OCI-LY1 (cell line): Measurements from ENCODE around the gene NLE1.

ENCODE experiments used
- H2AFZ ChIP-seq: fragments of 200-600 bp; sonication (generic), shearing (Covaris generic); 2 replicates; pipeline ENCODE4 v1.6.0; 2014; ENCODE audit warnings: antibody characterized with exemption, mild to moderate bottlenecking, low read length
- H3F3A ChIP-seq: fragments of 200-600 bp; sonication (generic), shearing (Covaris generic); 2 replicates; pipeline ENCODE4 v1.6.0; 2014; ENCODE audit warnings: mild to moderate bottlenecking, antibody characterized with exemption, low read length, moderate library complexity; ENCODE audit not compliant: insufficient read depth
- H3K27ac ChIP-seq: fragments of 200-600 bp; sonication (generic); 2 replicates; pipeline ENCODE4 v1.5.1; 2014; ENCODE audit warnings: low read length, mixed run types, mild to moderate bottlenecking, low read depth; ENCODE audit not compliant: poor library complexity, severe bottlenecking
- H3K27me3 ChIP-seq: fragments of 200-600 bp; sonication (generic); 2 replicates; pipeline ENCODE4 v1.6.0; 2014; ENCODE audit warnings: antibody characterized with exemption, mild to moderate bottlenecking, low read length, moderate library complexity; ENCODE audit not compliant: insufficient read depth
- H3K36me3 ChIP-seq: fragments of 200-600 bp; sonication (generic); 2 replicates; pipeline ENCODE4 v1.6.1; 2014; ENCODE audit warnings: mild to moderate bottlenecking, antibody characterized with exemption, low read length, moderate library complexity, mixed read lengths; ENCODE audit not compliant: insufficient read depth
- H3K4me1 ChIP-seq: fragments of 200-600 bp; sonication (generic); 2 replicates; pipeline ENCODE4 v1.5.1; 2014; ENCODE audit warnings: mild to moderate bottlenecking, low read length, moderate library complexity; ENCODE audit not compliant: insufficient read depth, severe bottlenecking
- H3K4me2 ChIP-seq: fragments of 200-600 bp; sonication (generic), shearing (Covaris generic); 2 replicates; pipeline ENCODE4 v1.6.1; 2014; ENCODE audit warnings: low read length
- H3K4me3 ChIP-seq: fragments of 200-600 bp; sonication (generic); 2 replicates; pipeline ENCODE4 v1.5.1; 2014; ENCODE audit warnings: low read length, low read depth, mild to moderate bottlenecking, mixed read lengths; ENCODE audit not compliant: poor library complexity, severe bottlenecking
- H3K79me2 ChIP-seq: fragments of 200-600 bp; shearing (Covaris generic); 2 replicates; pipeline ENCODE4 v1.6.1; 2016; ENCODE audit warnings: mixed run types, low read length, mixed read lengths; ENCODE audit not compliant: insufficient read depth
- H3K9ac ChIP-seq: fragments of 200-600 bp; sonication (generic), shearing (Covaris generic); 2 replicates; pipeline ENCODE4 v1.6.1; 2014; ENCODE audit warnings: mild to moderate bottlenecking, low read length, mixed read lengths
- H3K9me2 ChIP-seq: fragments of 200-600 bp; sonication (generic), shearing (Covaris generic); 2 replicates; pipeline ENCODE4 v1.6.1; 2014; ENCODE audit warnings: low read depth, mild to moderate bottlenecking, low read length, mixed read lengths
- H3K9me3 ChIP-seq: fragments of 200-600 bp; shearing (Covaris generic); 2 replicates; pipeline ENCODE4 v1.6.1; 2014; ENCODE audit warnings: low read length, mixed read lengths
- H4K20me1 ChIP-seq: fragments of 200-600 bp; sonication (generic), shearing (Covaris generic); 2 replicates; pipeline ENCODE4 v1.6.0; 2016; ENCODE audit warnings: mild to moderate bottlenecking, low read length; ENCODE audit not compliant: insufficient read depth
- CTCF ChIP-seq: fragments of 200-600 bp; sonication (generic), shearing (Covaris generic); IDR thresholded peaks from 2 replicates; pipeline ENCODE4 v1.5.1; 2017; ENCODE audit warnings: mild to moderate bottlenecking, antibody characterized with exemption, low read length, moderate library complexity, mixed read lengths
- EZH2 ChIP-seq: fragments of 200-600 bp; sonication (generic), shearing (Covaris generic); IDR thresholded peaks from 2 replicates; pipeline ENCODE4 v1.8.0; 2017; ENCODE audit warnings: borderline replicate concordance, mixed run types, mild to moderate bottlenecking, antibody characterized with exemption, low read length, moderate library complexity, mixed read lengths

Gene NLE1

GRCh38 chr17:35086931-35087573, 55.1 kb downstream of the NLE1 start:
- Histone ChIP-seq H2AFZ (no peak overlapping the region), H3K4me1 (peaks cover 25% of the 10 kb centered on the region), H3K4me3 (no peak overlapping the region)

GRCh38 chr17:35086164-35086563, 55.9 kb downstream of the NLE1 start:
- Histone ChIP-seq H3K36me3 (no peaks in the 10 kb centered on the region), H3K4me1 (peaks cover 25% of the 10 kb centered on the region), H3K9ac (no peak overlapping the region), H3K9me2 (no peaks in the 10 kb centered on the region), H3K27ac (no peak overlapping the region), H3K9me3 (no peaks in the 10 kb centered on the region), H3K79me2 (no peaks in the 10 kb centered on the region), H3K4me3 (no peak overlapping the region), H4K20me1 (no peaks in the 10 kb centered on the region), H3K27me3 (no peaks in the 10 kb centered on the region), H2AFZ (no peak overlapping the region), H3K4me2 (no peak overlapping the region), H3F3A (no peaks in the 10 kb centered on the region)
- TF ChIP-seq CTCF = no peak
- TF ChIP-seq EZH2 = no peak

More at GRCh38 chr17:35086931-35087573, 55.1 kb downstream of the NLE1 start:
- H3K36me3 ChIP-seq = no peaks in the 10 kb centered on the region
- no peaks in the 10 kb centered on the region for H3K9me2 ChIP-seq
- no peaks in the 10 kb centered on the region for H3K9me3 ChIP-seq
- no peaks in the 10 kb centered on the region for H3F3A ChIP-seq
- H3K27ac ChIP-seq = no peak overlapping the region
- H4K20me1 ChIP-seq = no peaks in the 10 kb centered on the region
- H3K79me2 ChIP-seq = no peaks in the 10 kb centered on the region
- no peak for TF ChIP-seq CTCF
- no peak for TF ChIP-seq EZH2
- no peak overlapping the region for H3K4me2 ChIP-seq
- no peaks in the 10 kb centered on the region for H3K27me3 ChIP-seq
- H3K9ac ChIP-seq = no peak overlapping the region

GRCh38 chr17:35084987-35085386, 57.1 kb downstream of the NLE1 start:
- Histone ChIP-seq H3K27ac (no peak overlapping the region), H3K4me3 (no peak overlapping the region), H3K27me3 (no peaks in the 10 kb centered on the region)

More at GRCh38 chr17:35084987-35085386, 57.1 kb downstream of the NLE1 start:
- Histone ChIP-seq H3K9ac (no peak overlapping the region), H4K20me1 (no peaks in the 10 kb centered on the region), H3K4me2 (no peak overlapping the region), H3K79me2 (no peaks in the 10 kb centered on the region), H3K9me3 (no peaks in the 10 kb centered on the region), H3K36me3 (no peaks in the 10 kb centered on the region), H2AFZ (no peak overlapping the region), H3K4me1 (peaks cover 23% of the 10 kb centered on the region), H3K9me2 (no peaks in the 10 kb centered on the region), H3F3A (no peaks in the 10 kb centered on the region)
- TF ChIP-seq CTCF = no peak
- no peak for TF ChIP-seq EZH2
